OCI-LY3 (cell line): Measurements from ENCODE around the gene CD2BP2.
"Not testable (repeated sequence)": the region's sequence is repeated elsewhere in the genome, so short reads cannot be mapped to it uniquely, and the experiment has no call there.

Experiments used
- CTCF ChIP-seq: fragments of 200-600, 300-600 bp; sonication (generic); IDR thresholded peaks from 2 replicates; pipeline ENCODE4 v1.5.1; 2014; ENCODE audit warnings: antibody characterized with exemption, low read length, low read depth
- EZH2phosphoT487 ChIP-seq: fragments of 200-600 bp; shearing (Covaris generic); IDR thresholded peaks from 2 replicates; pipeline ENCODE4 v1.6.1; 2018; ENCODE audit warnings: antibody characterized with exemption, mixed run types, low read depth

DNA sequence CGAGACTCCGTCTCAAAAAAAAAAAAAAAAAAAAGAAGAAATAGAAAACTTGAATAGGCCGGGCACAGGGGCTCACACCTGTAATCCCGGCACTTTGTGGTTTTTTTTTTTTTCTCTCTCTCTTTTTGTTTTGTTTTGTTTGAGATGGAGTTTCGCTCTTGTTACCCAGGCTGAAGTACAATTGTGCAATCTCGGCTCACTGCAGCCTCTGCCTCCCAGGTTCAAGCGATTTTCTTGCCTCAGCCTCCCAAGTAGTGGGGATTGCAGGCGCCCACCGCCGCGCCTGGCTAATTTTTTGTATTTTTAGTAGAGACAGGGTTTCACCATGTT lies 11.7 kb downstream of the CD2BP2 start:
- TF ChIP-seq CTCF, EZH2phosphoT487: not testable (repeated sequence)
